Lower leg skin (tissue), 4 donors: ENCODE measurements around the gene LSM2. TPM values are rescaled to one million over a fixed set of nuclear protein-coding genes. Genes with fewer than 3 reads are reported as not detected.

Experiments
- DNase-seq, 2 donors: peaks; one replicate each; pipeline ENCODE4 v3.0.0-alpha.2; 2019; ENCODE audit warnings: low spot score in 2 of 2
- H3K4me3 ChIP-seq: fragments of 200-600 bp; sonication (generic); 2 replicates; pipeline ENCODE4 v1.5.1; 2017; ENCODE audit warnings: mild to moderate bottlenecking, low read depth; ENCODE audit not compliant: poor library complexity, severe bottlenecking
- CTCF ChIP-seq, 3 donors: fragments of 450-650 bp; IDR thresholded peaks; one replicate each; pipeline ENCODE4 v1.5.1; 2016; ENCODE audit warnings: antibody characterized with exemption in 3 of 3, mild to moderate bottlenecking in 3 of 3, moderate library complexity in 2 of 3
- POLR2A ChIP-seq, 2 donors: fragments of 450-650 bp; IDR thresholded peaks; one replicate each; pipeline ENCODE4 v1.6.1; 2016 to 2017; ENCODE audit warnings: antibody characterized with exemption in 2 of 2, mild to moderate bottlenecking in 1 of 2, moderate library complexity in 1 of 2
- WGBS, 2 donors: methylation state at CpG; one replicate each; pipeline ENCODE4 v1.1.5; 2018; 5-methylcytosine and 5-hydroxymethylcytosine counted together
- intact Hi-C: fragments of 100-400 bp; cut with DNase I; formaldehyde crosslinking; loops from one replicate; pipeline ENCODE4 v1.15.0; 2023; ENCODE audit warnings: low total_unique reads
- total RNA-seq, 4 donors: library from RNA; depleted of rRNA; stranded (reverse); fragments of >200 nt; gene quantifications; one replicate each; pipeline ENCODE4 v1.1.0, GENCODE V29; 2016

The LSM2 gene
- total RNA-seq, 4 donors from 2014 or later, result 24.7 to 34.5 (median 28.7) TPM

GRCh38 chr6:31752739-31753319 lies 53.9 kb downstream of the LSM2 start:
- no peak for DNase-seq
- TF ChIP-seq CTCF (IDR thresholded peaks at IDR 0.05), result no peak
- no peak for TF ChIP-seq POLR2A (IDR thresholded peaks at IDR 0.05)
- WGBS, 2 donors, result 73 to 78% methylated on average over 8 of the region's 8 CpGs
- intact Hi-C loops, result no loop called here
- H3K4me3 ChIP-seq, result no peak overlapping the region

GRCh38 chr6:31750411-31751022 lies 56.2 kb downstream of the LSM2 start:
- DNase-seq, result no peak
- H3K4me3 ChIP-seq, result no peak overlapping the region
- WGBS, 2 donors, result 84 to 90% methylated on average over 7 of the region's 7 CpGs
- no peak for TF ChIP-seq CTCF (IDR thresholded peaks at IDR 0.05)
- no peak for TF ChIP-seq POLR2A (IDR thresholded peaks at IDR 0.05)
- intact Hi-C loops, result no loop called here

GRCh38 chr6:31749301-31750036 lies 57.3 kb downstream of the LSM2 start:
- DNase-seq, result no peak
- WGBS, 2 donors, result 90 to 91% methylated on average over 8 of the region's 8 CpGs
- no peak overlapping the region for H3K4me3 ChIP-seq
- TF ChIP-seq POLR2A (IDR thresholded peaks at IDR 0.05), result no peak
- TF ChIP-seq CTCF (IDR thresholded peaks at IDR 0.05), result no peak
- intact Hi-C loops, result no loop called here

Other genes starting within 250 kb of the LSM2 start
- gene LTA, start 234.7 kb downstream of the LSM2 start, total RNA-seq, result not detected
- gene TNF, start 231.4 kb downstream of the LSM2 start, total RNA-seq, result 1 to 10 TPM in 1 of 4 donors, under 1 TPM in 3; 0.38 to 1.4 (median 0.59) TPM
- gene LTB, start 224.5 kb downstream of the LSM2 start, total RNA-seq, result 1 to 10 TPM in 1 of 4 donors, not detected in 3; 1.1 TPM
- 1 to 10 TPM; 1.6 to 7.0 (median 4.4) TPM for gene LST1, start 220.7 kb downstream of the LSM2 start, total RNA-seq
- gene NCR3, start 214.0 kb downstream of the LSM2 start, total RNA-seq, result not detected
- gene AIF1, start 191.7 kb downstream of the LSM2 start, total RNA-seq, result 10 to 100 TPM in 1 of 4 donors, 1 to 10 TPM in 3; 4.8 to 13.7 (median 7.2) TPM
- gene PRRC2A, start 186.3 kb downstream of the LSM2 start, total RNA-seq, result 100 to 1,000 TPM in 1 of 4 donors, 10 to 100 TPM in 3; 57.4 to 131 (median 73.7) TPM
- gene BAG6, start 154.3 kb downstream of the LSM2 start, total RNA-seq, result 100 to 1,000 TPM; 255 to 338 (median 287) TPM
- 1 to 10 TPM; 1.7 to 7.2 (median 2.5) TPM for gene APOM, start 151.1 kb downstream of the LSM2 start, total RNA-seq
- 10 to 100 TPM; 35.8 to 39.9 (median 37.2) TPM for gene C6orf47, start 146.2 kb downstream of the LSM2 start, total RNA-seq
- gene GPANK1, start 142.0 kb downstream of the LSM2 start, total RNA-seq, result 10 to 100 TPM; 22.3 to 32.5 (median 24.3) TPM
- gene CSNK2B, start 140.9 kb downstream of the LSM2 start, total RNA-seq, result 100 to 1,000 TPM; 328 to 447 (median 416) TPM
- gene LY6G5B, start 137.0 kb downstream of the LSM2 start, total RNA-seq, result 10 to 100 TPM in 1 of 4 donors, 1 to 10 TPM in 3; 4.2 to 21.3 (median 7.1) TPM
- gene LY6G5C, start 125.9 kb downstream of the LSM2 start, total RNA-seq, result 1 to 10 TPM in 1 of 4 donors, not detected in 3; 1.6 TPM
- 10 to 100 TPM; 49.9 to 61.8 (median 52.0) TPM for gene ABHD16A, start 103.6 kb downstream of the LSM2 start, total RNA-seq
- gene LY6G6F, start 100.1 kb downstream of the LSM2 start, total RNA-seq, result not detected
- 1 to 10 TPM in 1 of 4 donors, not detected in 3; 9.5 TPM for gene LY6G6D, start 91.6 kb downstream of the LSM2 start, total RNA-seq
- 100 to 1,000 TPM; 189 to 513 (median 237) TPM for gene LY6G6C, start 85.2 kb downstream of the LSM2 start, total RNA-seq
- 10 to 100 TPM in 1 of 4 donors, 1 to 10 TPM in 3; 6.0 to 10.5 (median 7.9) TPM for gene MPIG6B, start 83.6 kb downstream of the LSM2 start, total RNA-seq
- gene DDAH2, start 77.7 kb downstream of the LSM2 start, total RNA-seq, result 100 to 1,000 TPM in 3 of 4 donors, 10 to 100 TPM in 1; 65.7 to 124 (median 106) TPM
- 100 to 1,000 TPM; 293 to 430 (median 393) TPM for gene CLIC1, start 70.4 kb downstream of the LSM2 start, total RNA-seq
- 10 to 100 TPM in 3 of 4 donors, 1 to 10 TPM in 1; 7.8 to 13.8 (median 11.4) TPM for gene MSH5, start 67.0 kb downstream of the LSM2 start, total RNA-seq
- 10 to 100 TPM; 25.3 to 80.6 (median 55.3) TPM for gene SAPCD1, start 44.3 kb downstream of the LSM2 start, total RNA-seq
- gene VWA7, start 29.6 kb downstream of the LSM2 start, total RNA-seq, result 1 to 10 TPM in 3 of 4 donors, under 1 TPM in 1; 0.49 to 4.8 (median 1.4) TPM
- gene VARS1, start 11.2 kb downstream of the LSM2 start, total RNA-seq, result 10 to 100 TPM; 39.2 to 53.9 (median 46.9) TPM
- gene HSPA1L, start 8.3 kb upstream of the LSM2 start, total RNA-seq, result 1 to 10 TPM; 1.3 to 2.3 (median 1.8) TPM
- gene HSPA1A, start 8.6 kb upstream of the LSM2 start, total RNA-seq, result 100 to 1,000 TPM; 237 to 342 (median 321) TPM
- 100 to 1,000 TPM; 378 to 549 (median 420) TPM for gene HSPA1B, start 20.8 kb upstream of the LSM2 start, total RNA-seq
- gene NEU1, start 55.9 kb upstream of the LSM2 start, total RNA-seq, result 10 to 100 TPM; 29.1 to 47.6 (median 39.6) TPM
- 1 to 10 TPM; 1.6 to 5.2 (median 3.2) TPM for gene SLC44A4, start 72.0 kb upstream of the LSM2 start, total RNA-seq
- gene EHMT2, start 90.7 kb upstream of the LSM2 start, total RNA-seq, result 10 to 100 TPM; 25.5 to 39.3 (median 33.6) TPM
- 1 to 10 TPM in 1 of 4 donors, under 1 TPM in 3; 0.25 to 1.6 (median 0.77) TPM for gene ZBTB12, start 95.1 kb upstream of the LSM2 start, total RNA-seq
- gene C2, start 120.8 kb upstream of the LSM2 start, total RNA-seq, result 1 to 10 TPM; 4.9 to 7.7 (median 6.7) TPM
- 10 to 100 TPM in 1 of 4 donors, 1 to 10 TPM in 3; 1.4 to 13.1 (median 4.5) TPM for gene CFB, start 139.1 kb upstream of the LSM2 start, total RNA-seq
- gene NELFE, start 152.0 kb upstream of the LSM2 start, total RNA-seq, result 10 to 100 TPM; 53.2 to 88.2 (median 83.4) TPM
- 10 to 100 TPM; 23.3 to 57.8 (median 32.3) TPM for gene SKIC2, start 152.2 kb upstream of the LSM2 start, total RNA-seq
- gene DXO, start 165.2 kb upstream of the LSM2 start, total RNA-seq, result 10 to 100 TPM; 14.6 to 19.9 (median 16.4) TPM
- 10 to 100 TPM in 1 of 4 donors, 1 to 10 TPM in 3; 5.6 to 10.4 (median 7.4) TPM for gene C4A, start 175.1 kb upstream of the LSM2 start, total RNA-seq
- 10 to 100 TPM in 1 of 4 donors, 1 to 10 TPM in 3; 4.5 to 12.1 (median 6.3) TPM for gene C4B, start 207.8 kb upstream of the LSM2 start, total RNA-seq
- gene CYP21A2, start 231.4 kb upstream of the LSM2 start, total RNA-seq, result 1 to 10 TPM in 1 of 4 donors, under 1 TPM in 2, not detected in 1; 0.27 to 3.9 (median 0.88) TPM